Measurements from ENCODE around the gene CMTM7.

- no peak for TF ChIP-seq SUZ12 (IDR thresholded peaks at IDR 0.05; ENCODE audit: extremely low read depth, insufficient read depth, insufficient read length)
- TF ChIP-seq YY1 (IDR thresholded peaks at IDR 0.05; ENCODE audit: insufficient read depth, insufficient read length) = no peak
Measured at GRCh38 chr3:32379831-32380500, 11.7 kb upstream of the CMTM7 start.
